ENCODE results near the gene ATP2A1.

DNA sequence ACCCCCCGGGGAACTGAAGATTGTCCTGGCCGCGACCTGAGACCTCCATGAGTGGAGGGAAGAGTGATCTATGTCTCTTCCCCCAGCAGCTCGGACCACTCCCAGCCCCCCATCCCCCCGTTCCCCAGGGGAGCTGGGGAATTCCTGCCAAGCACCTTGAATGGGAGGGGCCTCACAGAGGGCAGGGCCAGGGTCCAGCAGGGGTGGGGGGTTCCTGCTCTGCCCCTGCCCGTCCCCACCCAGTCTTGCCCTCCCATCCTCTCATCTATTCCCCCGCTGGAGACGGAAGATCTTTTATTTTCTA lies 41.6 kb upstream of the ATP2A1 start:
- no peak for TF ChIP-seq POLR2A (IDR thresholded peaks at IDR 0.05)
- TF ChIP-seq, protein P1, sequence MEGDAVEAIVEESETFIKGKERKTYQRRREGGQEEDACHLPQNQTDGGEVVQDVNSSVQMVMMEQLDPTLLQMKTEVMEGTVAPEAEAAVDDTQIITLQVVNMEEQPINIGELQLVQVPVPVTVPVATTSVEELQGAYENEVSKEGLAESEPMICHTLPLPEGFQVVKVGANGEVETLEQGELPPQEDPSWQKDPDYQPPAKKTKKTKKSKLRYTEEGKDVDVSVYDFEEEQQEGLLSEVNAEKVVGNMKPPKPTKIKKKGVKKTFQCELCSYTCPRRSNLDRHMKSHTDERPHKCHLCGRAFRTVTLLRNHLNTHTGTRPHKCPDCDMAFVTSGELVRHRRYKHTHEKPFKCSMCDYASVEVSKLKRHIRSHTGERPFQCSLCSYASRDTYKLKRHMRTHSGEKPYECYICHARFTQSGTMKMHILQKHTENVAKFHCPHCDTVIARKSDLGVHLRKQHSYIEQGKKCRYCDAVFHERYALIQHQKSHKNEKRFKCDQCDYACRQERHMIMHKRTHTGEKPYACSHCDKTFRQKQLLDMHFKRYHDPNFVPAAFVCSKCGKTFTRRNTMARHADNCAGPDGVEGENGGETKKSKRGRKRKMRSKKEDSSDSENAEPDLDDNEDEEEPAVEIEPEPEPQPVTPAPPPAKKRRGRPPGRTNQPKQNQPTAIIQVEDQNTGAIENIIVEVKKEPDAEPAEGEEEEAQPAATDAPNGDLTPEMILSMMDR (IDR thresholded peaks at IDR 0.05), result no peak

Data from adrenal gland (tissue), 5 donors.